Esophagus muscularis mucosa (tissue), 4 donors: Measurements from ENCODE around the gene MARVELD1.

Source experiments
- EP300 ChIP-seq: sonication (generic); formaldehyde crosslinking; IDR thresholded peaks from one replicate; pipeline ENCODE4 v1.6.1; 2017; ENCODE audit warnings: antibody characterized with exemption
- POLR2A ChIP-seq: fragments of 450-650 bp; IDR thresholded peaks from one replicate; pipeline ENCODE4 v1.6.1; 2017; ENCODE audit warnings: antibody characterized with exemption, moderate library complexity, mild to moderate bottlenecking, low read depth
- POLR2AphosphoS5 ChIP-seq, 2 donors: sonication (generic); formaldehyde crosslinking; IDR thresholded peaks; one replicate each; pipeline ENCODE4 v1.6.1; 2017; ENCODE audit warnings: antibody characterized with exemption in 2 of 2
- TF ChIP-seq, protein P1 (sequence below), 3 experiments: fragments of 200-600 bp in 2 of 3; fragments of 450-650 bp in 1 of 3; sonication (generic) in 2 of 3; IDR thresholded peaks; one replicate each; pipeline ENCODE4 v1.5.1; 2017 to 2019; ENCODE audit warnings: antibody characterized with exemption in 3 of 3, mild to moderate bottlenecking in 2 of 3, moderate library complexity in 1 of 3

DNA sequence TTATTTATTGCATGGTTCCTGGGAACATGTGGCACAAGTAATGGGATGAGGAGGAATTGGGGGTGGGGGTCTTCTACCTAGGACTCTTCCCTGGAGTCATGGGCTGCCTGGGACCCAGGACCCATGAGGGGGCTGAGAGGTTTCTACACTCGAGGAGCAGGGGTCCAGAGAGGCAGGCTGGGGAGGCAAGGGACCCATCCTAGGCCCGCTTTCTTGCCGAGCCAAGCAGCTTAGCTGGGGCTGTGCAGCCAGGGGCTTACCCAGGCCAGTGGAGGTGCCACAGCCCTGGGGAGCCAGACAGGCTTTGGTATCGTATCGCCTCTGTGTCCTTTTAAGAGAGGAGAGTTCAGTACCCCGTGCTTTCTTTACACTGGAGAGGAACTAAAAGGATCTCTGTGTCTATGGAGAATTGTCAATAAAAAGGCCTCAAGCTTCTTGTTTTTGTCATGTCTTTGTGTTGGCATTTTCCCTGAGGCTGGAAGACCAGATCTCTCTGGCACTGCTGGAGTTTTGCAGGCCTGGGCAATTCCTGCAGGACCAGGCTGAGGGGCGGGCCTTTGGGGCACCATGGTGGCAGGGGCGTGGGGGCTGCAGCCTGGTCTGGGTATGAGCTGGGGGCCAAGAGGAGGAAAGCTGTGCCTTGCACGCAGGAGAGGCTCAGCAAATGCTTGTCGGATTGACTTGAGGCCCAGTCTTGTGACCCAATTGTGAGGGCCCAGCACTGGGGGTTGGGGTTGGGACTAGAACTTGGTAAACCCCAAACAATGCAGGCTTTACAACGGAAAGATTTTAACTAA lies 47.1 kb downstream of the MARVELD1 start:
- no peak for TF ChIP-seq EP300
- TF ChIP-seq, protein P1, sequence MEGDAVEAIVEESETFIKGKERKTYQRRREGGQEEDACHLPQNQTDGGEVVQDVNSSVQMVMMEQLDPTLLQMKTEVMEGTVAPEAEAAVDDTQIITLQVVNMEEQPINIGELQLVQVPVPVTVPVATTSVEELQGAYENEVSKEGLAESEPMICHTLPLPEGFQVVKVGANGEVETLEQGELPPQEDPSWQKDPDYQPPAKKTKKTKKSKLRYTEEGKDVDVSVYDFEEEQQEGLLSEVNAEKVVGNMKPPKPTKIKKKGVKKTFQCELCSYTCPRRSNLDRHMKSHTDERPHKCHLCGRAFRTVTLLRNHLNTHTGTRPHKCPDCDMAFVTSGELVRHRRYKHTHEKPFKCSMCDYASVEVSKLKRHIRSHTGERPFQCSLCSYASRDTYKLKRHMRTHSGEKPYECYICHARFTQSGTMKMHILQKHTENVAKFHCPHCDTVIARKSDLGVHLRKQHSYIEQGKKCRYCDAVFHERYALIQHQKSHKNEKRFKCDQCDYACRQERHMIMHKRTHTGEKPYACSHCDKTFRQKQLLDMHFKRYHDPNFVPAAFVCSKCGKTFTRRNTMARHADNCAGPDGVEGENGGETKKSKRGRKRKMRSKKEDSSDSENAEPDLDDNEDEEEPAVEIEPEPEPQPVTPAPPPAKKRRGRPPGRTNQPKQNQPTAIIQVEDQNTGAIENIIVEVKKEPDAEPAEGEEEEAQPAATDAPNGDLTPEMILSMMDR (IDR thresholded peaks at IDR 0.05), result no peak
- no peak for TF ChIP-seq POLR2A
- no peak for TF ChIP-seq POLR2AphosphoS5 (IDR thresholded peaks at IDR 0.05)
